Skeletal muscle tissue (tissue), 4 donors: ENCODE data around the gene PLOD1. TPM values are rescaled to one million over a fixed set of nuclear protein-coding genes. Genes with fewer than 3 reads are reported as not detected.
"Not testable (repeated sequence)": the region's sequence is repeated elsewhere in the genome, so short reads cannot be mapped to it uniquely, and the experiment has no call there.

Experiments used
- H3K27ac ChIP-seq: one replicate; pipeline ENCODE4 v1.7.0; 2013; ENCODE audit warnings: mild to moderate bottlenecking, low read depth, low read length, inconsistent platforms
- H3K27me3 ChIP-seq, 3 donors: one replicate each; pipeline ENCODE4 v1.7.0; 2013; ENCODE audit warnings: low read length in 3 of 3; ENCODE audit not compliant: control insufficient read depth in 3 of 3, insufficient read depth in 3 of 3
- H3K36me3 ChIP-seq, 3 donors: one replicate each; pipeline ENCODE4 v1.7.0; 2013; ENCODE audit warnings: low read length in 3 of 3; ENCODE audit not compliant: control insufficient read depth in 3 of 3, insufficient read depth in 3 of 3
- H3K4me1 ChIP-seq, 3 donors: one replicate each; pipeline ENCODE4 v1.7.0; 2013; ENCODE audit warnings: low read length in 3 of 3, mild to moderate bottlenecking in 3 of 3; ENCODE audit not compliant: control insufficient read depth in 3 of 3, insufficient read depth in 3 of 3
- H3K4me3 ChIP-seq, 3 donors: one replicate each; pipeline ENCODE4 v1.7.0; 2013; ENCODE audit warnings: low read length in 3 of 3
- H3K9ac ChIP-seq, 3 donors: one replicate each; pipeline ENCODE4 v1.7.0; 2013; ENCODE audit warnings: low read length in 3 of 3, mild to moderate bottlenecking in 3 of 3, moderate library complexity in 2 of 3, low read depth in 1 of 3
- H3K9me3 ChIP-seq, 3 donors: one replicate each; pipeline ENCODE4 v1.7.0; 2013; ENCODE audit warnings: low read length in 3 of 3; ENCODE audit not compliant: control insufficient read depth in 3 of 3
- total RNA-seq: library from RNA; depleted of rRNA; stranded (reverse); fragments of >200 nt; gene quantifications from one replicate; pipeline ENCODE4 v1.2.3, GENCODE V29; 2014
- donor health status: Osteomylitis.

Gene PLOD1
- total RNA-seq, 1 donor from 2014 or later, result 97.6 TPM

DNA sequence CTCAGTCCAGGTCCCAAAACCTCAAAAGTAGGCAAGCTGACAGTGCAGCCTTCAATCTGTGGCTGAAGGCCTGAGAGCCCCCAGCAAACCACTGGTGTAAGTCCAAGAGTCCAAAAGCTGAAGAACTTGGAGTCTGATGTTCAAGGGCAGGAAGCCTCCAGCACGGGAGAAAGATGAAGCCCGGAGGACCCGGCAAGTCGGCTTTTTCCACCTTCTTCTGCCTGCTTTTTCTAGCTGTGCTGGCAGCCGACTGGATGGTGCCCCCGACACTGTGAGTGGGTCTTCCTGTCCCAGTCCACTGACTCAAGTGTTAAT, 23.6 kb upstream of the PLOD1 start:
- H3K27me3 ChIP-seq, H3K36me3 ChIP-seq, H3K4me1 ChIP-seq, H3K4me3 ChIP-seq, H3K9me3 ChIP-seq: not testable (repeated sequence)
- Histone ChIP-seq H3K27ac (peak overlapping the region; percentile 89), H3K9ac (peak overlapping the region in 1 of 3 donors; percentile 25)

DNA sequence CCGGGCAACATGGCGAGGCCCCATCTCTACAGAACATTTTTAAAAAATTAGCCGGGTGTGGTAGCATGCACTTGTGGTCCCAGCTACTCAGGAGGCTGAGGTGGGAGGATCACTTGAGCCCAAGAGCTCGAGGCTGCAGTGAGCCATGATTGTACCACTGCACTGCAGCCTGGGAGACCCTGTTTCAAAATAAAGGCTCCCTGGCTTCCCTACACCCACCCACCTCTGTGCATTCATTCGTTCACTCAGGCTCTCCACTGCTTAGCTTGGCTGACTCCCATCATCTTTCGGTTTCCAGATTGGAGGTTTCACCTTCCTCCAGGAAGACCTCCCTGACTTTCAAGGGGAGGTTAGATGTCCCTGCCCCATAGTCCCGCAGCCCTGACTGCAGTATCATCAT, 22.5 kb upstream of the PLOD1 start:
- Histone ChIP-seq H3K27ac (no peak overlapping the region), H3K4me1 (peaks cover 0 to 4% (median 2%) of the 10 kb centered on the region in 3 donors), H3K9me3 (no peaks in the 10 kb centered on the region), H3K4me3 (no peak overlapping the region), H3K36me3 (peaks cover 0 to 3% (median 0%) of the 10 kb centered on the region in 3 donors), H3K9ac (no peak overlapping the region), H3K27me3 (no peaks in the 10 kb centered on the region)

DNA sequence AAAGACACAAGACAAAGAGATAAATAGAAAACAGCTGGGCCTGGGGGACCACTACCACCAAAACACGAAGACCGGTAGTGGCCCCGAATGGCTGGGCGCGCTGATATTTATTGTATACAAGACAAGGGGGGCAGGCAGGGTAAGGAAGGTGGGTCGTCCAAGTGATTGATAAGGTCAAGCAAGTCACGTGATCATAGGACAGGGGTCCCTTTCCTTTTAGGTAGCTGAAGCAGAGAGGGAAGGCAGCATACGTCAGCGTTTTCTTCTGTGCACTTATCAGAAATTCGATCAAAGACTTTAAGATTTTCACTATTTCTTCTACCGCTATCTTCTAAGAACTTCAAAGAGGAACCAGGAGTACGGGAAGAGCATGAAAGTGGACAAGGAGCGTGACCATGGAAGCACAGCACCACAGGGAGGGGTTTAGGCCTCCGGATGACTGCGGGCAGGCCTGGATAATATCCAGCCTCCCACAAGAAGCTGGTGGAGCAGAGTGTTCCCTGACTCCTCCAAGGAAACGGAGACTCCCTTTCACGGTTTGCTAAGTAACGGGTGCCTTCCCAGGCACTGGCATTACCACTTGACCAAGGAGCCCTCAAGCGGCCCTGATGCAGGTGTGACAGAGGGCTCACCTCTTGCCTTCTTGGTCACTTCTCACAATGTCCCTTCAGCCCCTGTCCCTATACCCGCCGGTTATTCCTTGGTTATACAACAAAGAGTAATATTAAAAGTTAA, 21.9 kb upstream of the PLOD1 start:
- H3K9me3 ChIP-seq, H3K27ac ChIP-seq, H3K4me1 ChIP-seq, H3K4me3 ChIP-seq, H3K9ac ChIP-seq, H3K36me3 ChIP-seq, H3K27me3 ChIP-seq: not testable (repeated sequence)

DNA sequence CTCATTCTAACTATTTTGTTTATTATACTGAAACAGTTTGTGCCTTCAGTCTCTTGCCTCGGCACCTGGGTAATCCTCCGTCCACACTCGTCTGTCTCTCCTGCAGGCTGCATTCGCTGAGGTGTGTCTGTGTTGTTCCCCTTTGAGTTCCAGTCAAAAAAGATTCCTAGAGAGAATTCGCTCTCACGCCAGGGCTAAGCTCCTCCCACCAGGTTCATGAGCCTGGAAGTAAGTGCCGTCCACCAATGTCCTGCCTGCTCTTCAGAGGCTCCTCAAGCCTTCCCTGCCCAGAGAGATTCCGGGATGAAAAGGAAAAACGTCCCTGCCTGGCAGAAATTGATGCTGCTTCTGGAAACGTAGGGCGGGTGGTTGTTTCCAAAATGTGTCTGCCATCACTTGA, 21.2 kb upstream of the PLOD1 start:
- no peak overlapping the region for H3K27ac ChIP-seq
- peaks cover 4 to 7% (median 6%) of the 10 kb centered on the region in 3 donors for H3K4me1 ChIP-seq
- H3K27me3 ChIP-seq, result no peaks in the 10 kb centered on the region
- H3K9me3 ChIP-seq, result no peaks in the 10 kb centered on the region
- H3K9ac ChIP-seq, result no peak overlapping the region
- H3K4me3 ChIP-seq, result no peak overlapping the region
- H3K36me3 ChIP-seq, result peaks cover 0 to 3% (median 2%) of the 10 kb centered on the region in 3 donors

DNA sequence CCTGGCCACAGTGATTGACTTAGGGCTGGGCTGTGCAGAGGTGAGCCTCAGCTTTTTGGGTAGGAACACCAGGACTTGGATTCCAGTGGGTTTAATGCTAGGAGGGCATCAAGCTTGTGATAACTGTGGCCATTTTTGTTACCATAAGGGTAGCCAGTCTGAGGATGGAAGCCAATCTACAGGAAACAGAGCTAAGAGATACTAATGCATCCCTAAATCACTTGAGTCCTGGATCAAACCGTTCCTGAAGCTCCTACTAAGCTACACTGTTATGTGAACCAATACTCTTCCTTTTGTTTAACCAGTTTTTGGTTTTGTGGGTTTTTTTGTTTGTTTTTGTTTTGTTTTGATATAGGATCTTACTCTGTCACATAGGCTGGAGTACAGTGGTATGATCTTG, 20.5 kb upstream of the PLOD1 start:
- peaks cover 5 to 13% (median 12%) of the 10 kb centered on the region in 3 donors for H3K4me1 ChIP-seq
- H3K27me3 ChIP-seq, result no peaks in the 10 kb centered on the region
- no peaks in the 10 kb centered on the region for H3K9me3 ChIP-seq
- no peak overlapping the region for H3K27ac ChIP-seq
- peaks cover 0 to 3% (median 2%) of the 10 kb centered on the region in 3 donors for H3K36me3 ChIP-seq
- no peak overlapping the region for H3K9ac ChIP-seq
- no peak overlapping the region for H3K4me3 ChIP-seq

DNA sequence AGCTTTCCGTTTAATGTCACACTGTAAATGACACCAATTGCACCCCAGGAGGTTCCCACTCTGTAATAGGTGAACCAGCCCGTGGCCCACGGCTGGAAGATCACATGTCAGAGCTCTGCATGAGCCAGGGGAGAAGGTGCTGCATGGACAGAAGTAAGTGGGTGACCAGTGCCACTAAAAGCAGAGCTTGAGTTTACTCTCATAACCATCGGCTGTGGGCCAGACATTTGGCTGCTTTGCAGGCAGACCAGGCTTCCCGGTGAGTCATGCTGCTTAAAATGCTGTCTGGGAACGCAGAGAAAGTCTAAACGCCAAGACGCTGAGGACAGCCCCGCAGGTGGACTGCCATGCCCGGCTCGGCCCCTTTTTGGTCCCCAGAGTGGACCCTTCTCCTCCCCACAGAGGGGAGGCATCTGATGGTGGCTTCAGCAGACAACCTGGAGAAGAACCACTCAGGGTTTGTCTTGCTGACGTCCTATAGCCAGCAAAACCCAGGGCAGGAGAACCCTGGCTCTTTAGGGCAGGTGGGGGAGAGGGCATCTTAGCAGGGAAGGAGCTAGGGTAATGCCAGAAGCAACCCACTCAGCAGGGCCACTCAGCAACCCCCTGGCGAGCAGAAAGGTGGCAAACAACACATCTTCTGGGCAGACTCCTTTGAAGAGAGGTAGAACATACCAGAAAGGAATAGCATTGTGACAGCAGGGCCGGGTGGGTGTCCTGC, 15.6 kb upstream of the PLOD1 start:
- Histone ChIP-seq H3K4me3 (peak overlapping the region in 2 of 3 donors; percentile 5 to 64), H3K27me3 (no peaks in the 10 kb centered on the region), H3K9me3 (no peaks in the 10 kb centered on the region), H3K9ac (peak overlapping the region; percentile 60 to 81 (median 67)), H3K27ac (peak overlapping the region; percentile 95), H3K4me1 (peaks cover 43 to 60% (median 53%) of the 10 kb centered on the region in 3 donors), H3K36me3 (peaks cover 10 to 20% (median 14%) of the 10 kb centered on the region in 3 donors)

DNA sequence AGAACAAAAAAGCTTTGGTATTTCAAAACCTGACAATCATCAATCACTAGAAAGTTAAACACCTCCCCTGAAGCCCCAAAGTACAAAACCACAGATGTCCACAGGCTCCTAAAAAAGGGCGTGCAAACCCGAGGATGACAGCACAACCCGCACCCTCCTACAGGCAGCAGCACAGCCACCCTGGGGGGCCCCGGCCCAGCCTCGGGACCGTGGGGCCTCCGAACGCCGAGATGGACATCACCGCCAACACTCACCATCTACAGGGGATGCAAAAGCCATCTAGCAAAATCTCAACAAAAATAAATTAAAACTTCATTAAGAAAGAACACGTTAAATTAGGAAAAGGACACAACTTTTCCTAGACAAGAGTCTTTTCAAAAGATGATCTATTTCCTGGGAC, 14.9 kb upstream of the PLOD1 start:
- Histone ChIP-seq H3K4me1 (peaks cover 49 to 67% (median 60%) of the 10 kb centered on the region in 3 donors), H3K9ac (peak overlapping the region; percentile 60 to 81 (median 67)), H3K4me3 (no peak overlapping the region), H3K36me3 (peaks cover 10 to 20% (median 14%) of the 10 kb centered on the region in 3 donors), H3K27me3 (no peaks in the 10 kb centered on the region), H3K9me3 (no peaks in the 10 kb centered on the region), H3K27ac (peak overlapping the region; percentile 95)

DNA sequence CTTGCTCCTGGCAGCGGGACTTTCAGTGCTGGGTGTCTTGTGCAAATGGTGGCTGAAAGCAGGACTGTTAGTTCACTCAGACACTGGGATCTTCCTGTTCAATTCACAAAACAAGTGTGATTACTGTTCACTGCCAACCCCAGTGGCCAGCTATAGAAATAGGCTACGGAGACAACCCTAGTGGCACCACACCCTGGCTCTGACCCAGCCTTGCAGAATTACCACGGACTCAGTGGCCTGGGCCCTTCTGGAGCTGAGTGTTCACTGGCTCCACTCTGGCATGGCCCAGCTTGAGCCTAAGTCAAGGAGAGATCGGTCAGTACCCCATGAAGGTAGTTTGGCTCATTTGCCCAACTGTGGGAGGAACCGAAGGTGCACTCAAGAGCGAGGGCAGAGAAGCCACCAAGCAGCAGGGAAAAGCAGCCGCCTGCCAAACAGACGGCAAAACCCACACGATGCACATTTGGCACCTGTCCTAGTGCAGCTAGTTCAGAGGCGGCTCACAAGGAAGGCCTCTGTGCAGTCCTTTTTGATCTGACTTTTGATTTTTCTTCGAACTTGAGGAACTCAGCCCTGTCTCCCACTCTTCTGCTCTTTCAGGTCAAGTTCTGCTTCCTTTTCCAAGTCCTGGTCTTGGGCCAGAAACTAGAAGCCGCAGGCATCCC, 14.1 kb upstream of the PLOD1 start:
- Histone ChIP-seq H3K4me1 (peaks cover 56 to 73% (median 65%) of the 10 kb centered on the region in 3 donors), H3K27ac (peak overlapping the region; percentile 95), H3K4me3 (peak overlapping the region in 2 of 3 donors; percentile 15 to 45)

DNA sequence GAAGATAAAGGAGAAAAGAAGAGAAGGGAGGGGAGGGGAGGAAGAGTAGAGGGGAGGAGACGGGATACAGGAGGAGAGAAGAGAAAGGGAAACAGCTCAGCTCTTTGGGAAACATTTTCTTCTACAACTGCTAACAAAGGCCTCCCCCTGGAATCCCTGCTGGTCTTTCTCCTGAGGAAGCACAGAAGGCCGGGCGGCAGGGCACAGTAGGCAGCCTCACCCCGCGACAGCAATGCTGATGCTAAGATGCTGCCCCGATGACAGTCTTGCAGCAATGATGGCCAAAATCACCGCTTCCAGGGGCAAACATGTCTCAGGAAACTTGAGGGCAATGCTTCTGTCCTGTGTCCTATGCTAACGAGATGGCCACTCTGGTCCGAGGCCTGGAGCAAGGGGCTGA, 13.5 kb upstream of the PLOD1 start:
- H3K36me3 ChIP-seq, result peaks cover 10 to 20% (median 14%) of the 10 kb centered on the region in 3 donors
- H3K27me3 ChIP-seq, result no peaks in the 10 kb centered on the region
- H3K27ac ChIP-seq, result peak overlapping the region; percentile 95
- H3K4me1 ChIP-seq, result peaks cover 56 to 73% (median 65%) of the 10 kb centered on the region in 3 donors
- no peaks in the 10 kb centered on the region for H3K9me3 ChIP-seq
- H3K4me3 ChIP-seq, result peak overlapping the region in 1 of 3 donors; percentile 45
- peak overlapping the region; percentile 15 to 81 (median 21) for H3K9ac ChIP-seq

More for the DNA sequence above, 14.1 kb upstream of the PLOD1 start:
- no peaks in the 10 kb centered on the region for H3K9me3 ChIP-seq
- H3K36me3 ChIP-seq, result peaks cover 10 to 20% (median 14%) of the 10 kb centered on the region in 3 donors
- no peaks in the 10 kb centered on the region for H3K27me3 ChIP-seq
- peak overlapping the region; percentile 62 to 81 (median 67) for H3K9ac ChIP-seq
